Measurements from ENCODE around the gene FAM98B.

GRCh38 chr15:38522922-38523321 is 69.0 kb downstream of the FAM98B start:
- TF ChIP-seq CTCF (IDR thresholded peaks at IDR 0.05; ENCODE audit: control extremely low read depth in 1 of 3, insufficient read depth in 1 of 3, low read depth in 1 of 3, low read length in 3 of 3) (no peak), POLR2A (IDR thresholded peaks at IDR 0.05; ENCODE audit: control extremely low read depth in 1 of 2, low read depth in 2 of 2, low read length in 2 of 2) (no peak), RFX5 (IDR thresholded peaks at IDR 0.05; ENCODE audit: borderline replicate concordance, low read depth, low read length) (no peak), CHD2 (IDR thresholded peaks at IDR 0.05; ENCODE audit: low read length) (no peak), HDAC6 (IDR thresholded peaks at IDR 0.05; ENCODE audit: low read depth, low read length) (no peak), NRF1 (IDR thresholded peaks at IDR 0.05; ENCODE audit: low read depth, low read length) (no peak)
